Stimulated activated naive CD8-positive, alpha-beta T cell treated with anti-CD3 and anti-CD28 coated beads, Interleukin-15, Interleukin-2, amounts not matched to agents 100 ng/mL and 50 ng/mL, for 24 hours (primary cell): ENCODE results near the gene CHD5.
A peak's percentile ranks its signal among the peaks of the same experiment; 100 is the strongest.

Source experiments
- H3K27ac Mint-ChIP-seq: one replicate; pipeline ENCODE4 v1.8.0; 2021; ENCODE audit warnings: mild to moderate bottlenecking, mixed read lengths
- H3K27me3 Mint-ChIP-seq: one replicate; pipeline ENCODE4 v1.8.0; 2021; ENCODE audit warnings: mixed read lengths
- H3K36me3 Mint-ChIP-seq: one replicate; pipeline ENCODE4 v1.8.0; 2021; ENCODE audit warnings: low read depth, mixed read lengths
- H3K4me1 Mint-ChIP-seq: one replicate; pipeline ENCODE4 v1.8.0; 2021; ENCODE audit warnings: low read depth, mixed read lengths
- H3K4me3 Mint-ChIP-seq: one replicate; pipeline ENCODE4 v1.8.0; 2021; ENCODE audit warnings: mild to moderate bottlenecking, mixed read lengths
- H3K9me3 Mint-ChIP-seq: one replicate; pipeline ENCODE4 v1.8.0; 2021; ENCODE audit warnings: mixed read lengths

Gene CHD5

DNA sequence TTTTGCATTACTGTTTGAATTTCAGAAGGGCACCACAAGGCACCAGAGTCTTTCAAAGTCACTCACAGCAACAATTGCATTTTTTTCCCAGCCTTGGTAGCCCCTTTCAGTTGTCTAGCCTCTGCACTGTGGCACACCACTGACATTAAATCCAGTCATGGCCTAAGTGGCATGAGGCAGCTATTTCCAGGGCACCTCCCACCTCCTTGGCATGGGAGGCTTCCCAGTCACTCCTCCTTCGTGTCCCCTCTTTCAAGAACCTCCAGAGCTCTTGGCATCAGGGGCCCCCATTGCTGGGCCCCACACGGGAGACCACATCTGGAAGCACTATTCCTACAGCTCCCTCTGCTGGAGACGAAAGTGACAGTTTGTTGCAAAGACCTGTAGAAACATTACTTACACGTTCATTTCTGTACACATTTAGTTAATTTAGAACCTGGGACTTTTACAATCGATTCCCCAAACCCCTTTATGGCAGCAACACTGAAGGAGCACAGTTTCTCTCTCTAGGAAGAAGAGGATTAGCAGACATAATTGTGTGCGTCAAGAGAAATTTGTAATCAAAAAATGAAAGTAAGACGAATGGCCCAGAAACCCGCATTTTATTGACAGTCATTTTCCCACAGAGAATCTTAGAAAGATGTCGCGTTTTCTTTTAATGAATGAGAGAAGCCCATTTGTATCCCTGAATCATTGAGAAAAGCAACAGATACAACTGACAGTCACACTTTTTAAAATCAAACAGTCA is 5.7 kb upstream of the CHD5 start:
- peak overlapping the region; percentile 36 for H3K27ac Mint-ChIP-seq
- peak overlapping the region; percentile 7 for H3K4me3 Mint-ChIP-seq
- H3K4me1 Mint-ChIP-seq = peaks cover 59% of the 10 kb centered on the region
- H3K27me3 Mint-ChIP-seq = peaks cover 12% of the 10 kb centered on the region
- no peaks in the 10 kb centered on the region for H3K9me3 Mint-ChIP-seq
- peaks cover 61% of the 10 kb centered on the region for H3K36me3 Mint-ChIP-seq

- Mint-ChIP-seq H3K36me3 (peaks cover 54% of the 10 kb centered on the region), H3K27me3 (peaks cover 14% of the 10 kb centered on the region), H3K9me3 (no peaks in the 10 kb centered on the region), H3K27ac (no peak overlapping the region), H3K4me1 (peaks cover 61% of the 10 kb centered on the region), H3K4me3 (no peak overlapping the region)
Measured at GRCh38 chr1:6185151-6185550, 5.0 kb upstream of the CHD5 start.

DNA sequence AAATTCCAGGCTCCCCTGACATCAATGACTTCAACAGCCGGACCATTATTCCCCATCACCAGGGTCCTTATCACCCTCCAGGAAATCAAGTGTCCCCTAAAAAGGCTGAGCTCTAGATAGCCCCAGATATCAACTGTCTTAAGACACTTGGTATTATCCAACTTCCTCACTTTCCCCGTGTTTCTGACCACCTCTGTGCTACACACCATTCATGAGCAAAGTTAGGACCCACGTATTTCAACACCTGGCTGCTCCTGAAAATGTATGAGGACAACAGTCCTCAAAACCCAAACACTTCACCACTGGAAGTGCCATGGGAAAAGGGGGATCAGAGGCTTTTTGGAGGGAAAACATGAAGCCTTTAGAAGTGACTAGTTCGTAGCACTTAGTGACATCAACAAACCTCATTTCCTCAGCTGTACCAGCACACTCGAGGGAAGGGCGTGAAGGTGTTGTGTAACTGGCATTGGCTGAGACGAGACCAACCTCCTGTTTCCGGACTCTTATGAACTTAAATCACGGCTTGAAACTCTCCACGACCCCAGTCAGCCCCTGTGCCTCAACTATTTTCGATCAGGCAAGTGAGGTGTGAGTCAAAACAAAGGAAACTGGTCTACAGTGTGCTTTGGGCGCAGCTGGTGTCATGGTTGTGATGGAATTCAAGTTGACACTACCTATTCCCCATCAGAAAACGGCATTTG is 4.1 kb upstream of the CHD5 start:
- Mint-ChIP-seq H3K4me1 (peaks cover 57% of the 10 kb centered on the region), H3K9me3 (no peaks in the 10 kb centered on the region), H3K27ac (peak overlapping the region; percentile 11), H3K4me3 (no peak overlapping the region), H3K27me3 (peaks cover 14% of the 10 kb centered on the region), H3K36me3 (peaks cover 49% of the 10 kb centered on the region)

- Mint-ChIP-seq H3K4me1 (peaks cover 55% of the 10 kb centered on the region), H3K36me3 (peaks cover 42% of the 10 kb centered on the region), H3K27ac (no peak overlapping the region), H3K4me3 (no peak overlapping the region), H3K27me3 (peaks cover 20% of the 10 kb centered on the region), H3K9me3 (no peaks in the 10 kb centered on the region)
Measured at GRCh38 chr1:6183520-6183989, 3.4 kb upstream of the CHD5 start.

DNA sequence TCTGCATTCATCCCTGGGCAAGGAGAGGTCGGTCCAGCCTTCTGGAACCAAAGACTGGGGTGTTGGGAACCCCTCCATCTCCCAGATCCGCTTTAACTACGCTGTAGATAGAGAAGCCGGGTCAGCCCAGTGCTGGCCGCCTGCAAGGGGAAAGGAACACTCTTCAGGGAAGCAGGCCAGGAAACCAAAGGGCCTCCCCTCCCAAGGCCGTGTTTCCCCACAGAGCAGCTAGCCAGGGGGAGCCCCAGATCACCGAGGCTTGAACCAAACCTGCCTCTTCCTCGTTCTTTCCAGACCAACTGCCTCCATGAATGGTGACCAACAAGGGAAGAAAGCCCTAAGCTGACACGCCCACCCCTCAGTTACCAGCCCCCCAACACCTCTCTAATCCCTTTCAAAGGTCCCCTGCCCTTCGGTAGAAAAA is 1.2 kb upstream of the CHD5 start:
- Mint-ChIP-seq H3K4me3 (no peak overlapping the region), H3K9me3 (no peaks in the 10 kb centered on the region), H3K27me3 (peaks cover 39% of the 10 kb centered on the region), H3K36me3 (peaks cover 25% of the 10 kb centered on the region), H3K27ac (no peak overlapping the region), H3K4me1 (peaks cover 49% of the 10 kb centered on the region)

DNA sequence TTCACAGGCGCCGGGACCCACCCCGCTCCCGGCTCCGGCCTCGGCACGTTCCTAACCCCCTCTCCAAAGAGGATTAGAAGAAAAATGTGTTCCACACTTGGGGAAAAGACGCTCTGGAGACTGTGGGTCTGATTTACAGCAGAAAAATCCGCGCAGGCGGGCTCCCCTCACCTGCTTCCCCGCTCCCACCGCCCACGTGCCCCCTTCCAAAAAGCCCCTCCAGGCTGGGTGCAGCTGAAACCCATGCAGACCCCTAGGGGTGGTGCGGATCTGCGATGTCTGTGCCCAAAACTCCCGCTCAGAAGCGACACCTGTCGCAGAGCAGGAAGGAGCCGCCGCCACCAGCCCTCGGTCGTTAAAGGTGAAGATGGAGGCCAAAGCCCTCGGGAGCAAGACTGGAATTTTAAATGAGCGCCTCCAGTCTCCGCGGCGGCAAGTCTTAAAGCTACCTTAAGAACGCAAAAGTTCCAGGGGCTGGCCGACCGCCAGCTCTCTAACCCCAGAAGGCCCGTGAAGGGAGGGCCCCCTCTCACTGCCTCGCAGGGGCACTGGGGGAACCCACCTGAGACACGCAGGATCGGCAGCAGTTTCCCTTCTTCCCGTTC is 688 bp upstream of the CHD5 start:
- H3K4me3 Mint-ChIP-seq = peak overlapping the region; percentile 39
- peaks cover 39% of the 10 kb centered on the region for H3K27me3 Mint-ChIP-seq
- H3K9me3 Mint-ChIP-seq = no peaks in the 10 kb centered on the region
- no peak overlapping the region for H3K27ac Mint-ChIP-seq
- peaks cover 21% of the 10 kb centered on the region for H3K36me3 Mint-ChIP-seq
- peaks cover 46% of the 10 kb centered on the region for H3K4me1 Mint-ChIP-seq

DNA sequence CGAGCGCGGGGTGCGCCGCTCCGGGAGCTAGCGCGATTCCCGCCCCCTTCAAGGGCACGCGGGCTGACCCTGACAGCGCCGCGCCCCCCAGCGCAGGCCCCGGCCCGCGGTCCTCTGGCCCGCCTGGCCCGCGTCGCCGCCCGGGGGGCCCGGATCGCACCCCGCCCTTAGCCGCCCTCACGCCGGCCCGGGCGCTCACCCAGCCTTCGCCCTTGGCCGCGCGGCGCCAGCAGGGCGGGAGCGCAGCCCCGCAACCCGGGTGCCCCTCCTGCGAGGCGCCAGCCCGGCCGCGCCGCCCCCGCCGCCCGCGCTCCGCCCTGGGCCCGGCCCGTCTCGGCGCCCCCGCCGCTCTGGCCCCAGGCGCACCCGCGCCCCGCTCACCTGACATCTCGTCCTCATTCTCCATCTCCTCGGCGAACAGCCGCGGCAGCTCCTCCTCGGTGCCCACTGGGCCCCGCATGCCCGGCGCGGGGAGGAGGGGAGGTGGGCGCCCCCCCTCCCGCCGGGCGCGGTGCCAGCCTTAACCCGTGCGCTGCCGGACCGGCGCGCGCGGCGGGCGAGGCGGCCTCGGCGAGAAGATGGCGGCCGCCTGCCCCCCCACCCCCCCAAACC is 451 bp downstream of the CHD5 start:
- Mint-ChIP-seq H3K4me3 (no peak overlapping the region), H3K27ac (no peak overlapping the region), H3K27me3 (peaks cover 39% of the 10 kb centered on the region), H3K9me3 (no peaks in the 10 kb centered on the region), H3K36me3 (peaks cover 9% of the 10 kb centered on the region), H3K4me1 (peaks cover 36% of the 10 kb centered on the region)

DNA sequence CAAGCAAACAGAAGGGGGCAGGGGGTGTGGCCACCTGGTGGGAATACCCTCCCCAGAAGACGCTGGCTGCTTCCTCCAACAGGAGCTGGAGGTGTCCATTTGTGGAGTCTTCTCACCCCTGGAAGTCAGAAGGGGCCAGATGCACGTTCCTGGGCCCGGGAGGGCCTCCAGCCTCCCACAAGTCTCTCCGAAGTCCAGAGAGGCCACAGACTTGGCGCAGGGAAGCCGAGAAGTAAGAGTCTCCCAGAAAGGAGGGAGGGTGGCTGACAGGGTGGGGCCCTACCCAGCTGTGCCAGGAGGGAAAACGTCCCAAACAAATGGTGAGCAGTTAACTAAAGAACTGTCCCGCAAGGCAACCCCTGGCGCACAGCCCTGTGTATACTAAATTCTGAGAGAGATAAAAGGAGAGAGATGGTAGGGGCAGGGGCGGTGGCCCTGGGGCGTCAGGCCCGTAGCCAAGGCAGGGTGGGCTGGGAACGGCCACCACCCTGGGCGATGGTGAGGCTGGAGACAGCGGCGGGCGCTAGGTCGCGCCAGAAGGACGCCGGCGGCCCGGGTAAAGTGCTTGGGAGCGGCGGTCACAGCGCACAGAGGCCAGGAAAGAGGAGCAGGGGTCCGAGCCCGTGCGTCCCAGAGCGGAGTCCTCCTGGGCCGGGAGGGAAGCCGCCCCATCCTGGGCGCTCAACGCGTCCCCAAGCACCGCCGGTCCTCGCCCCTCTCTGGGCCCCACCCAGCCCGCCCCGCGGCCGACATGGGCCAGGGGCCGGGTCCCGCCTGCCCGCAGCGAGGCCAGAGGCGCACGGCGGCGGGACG is 1.2 kb downstream of the CHD5 start:
- Mint-ChIP-seq H3K36me3 (peaks cover 3% of the 10 kb centered on the region), H3K27me3 (peaks cover 39% of the 10 kb centered on the region), H3K4me1 (peaks cover 35% of the 10 kb centered on the region), H3K4me3 (peak overlapping the region; percentile 35), H3K9me3 (no peaks in the 10 kb centered on the region), H3K27ac (no peak overlapping the region)

DNA sequence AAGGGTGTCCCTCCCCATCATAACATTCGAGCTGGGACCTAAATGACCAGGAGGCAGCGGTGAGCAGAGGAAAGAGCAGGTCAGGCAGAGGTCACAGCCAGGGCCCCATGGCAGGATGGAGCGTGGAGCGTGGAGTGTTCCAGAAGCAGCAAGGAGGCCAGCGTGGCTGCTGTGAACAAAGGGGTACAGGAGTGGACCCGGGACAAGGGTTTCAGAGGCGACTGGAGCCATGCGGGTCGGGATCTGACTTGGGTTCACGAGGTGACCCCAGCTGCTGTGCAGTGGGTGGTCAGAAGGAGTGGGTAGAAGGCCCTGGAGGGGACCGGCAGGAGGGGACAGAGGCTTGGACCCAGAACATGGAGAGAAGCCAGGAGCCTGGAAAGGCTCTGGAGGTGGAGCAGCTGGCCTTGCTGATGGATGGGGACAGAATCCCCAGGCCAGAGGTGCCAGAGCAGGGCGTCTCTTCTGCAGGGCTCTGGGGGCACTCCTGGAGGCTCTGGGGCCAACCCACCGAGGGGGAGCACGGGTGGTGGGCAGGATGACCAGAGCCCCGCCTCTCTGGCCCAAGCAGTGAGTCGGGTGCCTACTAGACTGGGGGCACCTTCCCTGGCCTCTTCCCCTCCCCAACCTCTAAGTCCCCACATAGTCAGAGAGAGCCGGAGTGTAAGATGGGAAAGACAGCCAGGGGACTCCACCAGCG is 2.3 kb downstream of the CHD5 start:
- Mint-ChIP-seq H3K27me3 (peaks cover 39% of the 10 kb centered on the region), H3K36me3 (peaks cover 1% of the 10 kb centered on the region), H3K27ac (no peak overlapping the region), H3K9me3 (no peaks in the 10 kb centered on the region), H3K4me3 (no peak overlapping the region), H3K4me1 (peaks cover 26% of the 10 kb centered on the region)

DNA sequence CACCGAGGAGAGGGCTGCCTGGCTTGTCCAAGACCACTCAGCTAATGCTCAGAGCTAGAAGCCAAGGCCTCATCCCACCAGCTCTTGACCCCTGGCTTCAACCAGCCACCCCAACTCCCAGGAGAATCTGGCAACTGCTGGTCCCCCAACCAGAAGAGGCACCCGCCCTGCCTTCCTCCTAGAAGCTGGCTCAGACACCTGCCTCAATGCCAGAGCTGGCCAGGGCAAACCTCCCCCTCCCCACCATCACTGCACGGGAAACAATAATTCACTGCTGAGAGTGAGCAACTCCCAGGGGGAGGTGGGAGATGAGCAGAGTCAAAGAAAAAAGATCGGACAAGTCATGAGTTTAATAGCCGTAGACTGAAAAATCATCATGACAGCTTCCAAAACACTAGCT is 3.3 kb downstream of the CHD5 start:
- H3K4me3 Mint-ChIP-seq = no peak overlapping the region

DNA sequence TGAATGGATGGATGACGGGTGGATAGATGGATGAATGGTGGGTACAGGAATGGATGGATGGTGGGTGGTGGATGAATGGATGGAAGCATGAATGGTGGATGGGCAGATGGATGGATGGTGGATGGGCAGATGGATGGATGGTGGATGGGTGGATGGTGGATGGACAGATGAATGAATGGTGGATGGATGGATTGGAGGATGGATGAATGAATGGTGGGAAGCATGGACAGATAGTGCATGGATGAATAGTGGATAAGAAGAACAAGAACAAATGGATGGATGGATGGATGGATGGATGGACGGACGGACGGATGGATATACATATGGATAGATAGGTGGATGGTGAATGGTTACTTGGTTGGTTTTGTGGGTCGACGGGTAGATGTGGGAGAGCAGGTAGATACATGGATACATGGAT is 4.7 kb downstream of the CHD5 start:
- Mint-ChIP-seq H3K36me3 (no peaks in the 10 kb centered on the region), H3K4me3 (no peak overlapping the region), H3K27ac (no peak overlapping the region), H3K9me3 (no peaks in the 10 kb centered on the region), H3K4me1 (peaks cover 11% of the 10 kb centered on the region), H3K27me3 (peaks cover 29% of the 10 kb centered on the region)

More for the DNA sequence above, 3.3 kb downstream of the CHD5 start:
- Mint-ChIP-seq H3K9me3 (no peaks in the 10 kb centered on the region), H3K4me1 (peaks cover 24% of the 10 kb centered on the region), H3K36me3 (no peaks in the 10 kb centered on the region), H3K27me3 (peaks cover 37% of the 10 kb centered on the region), H3K27ac (no peak overlapping the region)

DNA sequence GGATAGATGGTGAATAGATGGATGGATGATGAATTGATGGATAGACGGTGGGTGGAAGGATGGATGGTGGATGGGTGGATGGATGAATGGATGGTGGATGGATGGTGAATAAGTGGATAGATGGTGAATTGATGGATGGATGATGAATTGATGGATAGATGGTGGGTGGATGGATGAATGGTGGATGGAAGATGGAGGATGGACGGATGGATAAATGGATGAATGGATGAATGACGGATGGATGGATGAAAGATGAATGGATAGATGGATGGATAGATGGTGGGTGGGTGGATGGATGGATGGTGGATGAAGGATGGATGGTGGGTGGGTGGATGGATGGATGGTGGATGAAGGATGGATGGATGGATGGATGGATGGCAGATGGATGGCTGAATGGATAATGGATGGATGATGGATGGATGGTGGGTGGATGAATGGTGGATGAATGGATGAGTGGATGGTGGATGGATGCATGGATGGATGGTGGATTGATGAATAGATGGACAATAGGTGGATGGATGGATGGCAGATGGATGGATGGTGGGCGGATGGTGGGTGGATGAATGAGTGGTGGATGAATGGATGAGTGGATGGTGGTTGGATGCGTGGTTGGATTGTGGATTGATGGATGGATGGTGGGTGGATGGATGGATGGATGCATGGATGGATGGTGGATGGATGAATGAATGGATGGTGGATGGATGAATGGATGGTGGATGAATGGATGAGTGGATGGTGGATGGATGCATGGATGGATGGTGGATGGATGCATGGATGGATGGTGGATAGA is 5.3 kb downstream of the CHD5 start:
- Mint-ChIP-seq H3K27me3 (peaks cover 29% of the 10 kb centered on the region), H3K4me1 (peaks cover 11% of the 10 kb centered on the region), H3K9me3 (no peaks in the 10 kb centered on the region), H3K27ac (no peak overlapping the region), H3K36me3 (no peaks in the 10 kb centered on the region), H3K4me3 (no peak overlapping the region)

GRCh38 chr1:6172549-6172948 is 7.6 kb downstream of the CHD5 start:
- Mint-ChIP-seq H3K4me1 (peaks cover 4% of the 10 kb centered on the region), H3K27me3 (peaks cover 13% of the 10 kb centered on the region), H3K9me3 (no peaks in the 10 kb centered on the region), H3K4me3 (no peak overlapping the region), H3K27ac (no peak overlapping the region), H3K36me3 (no peaks in the 10 kb centered on the region)
